ENCODE results near the gene PPARG. TPM values are rescaled to one million over a fixed set of nuclear protein-coding genes. Genes with fewer than 3 reads are reported as not detected.

PPARG gene
- total RNA-seq, 1 donor from 2014 or later, result 4.4 TPM

DNA sequence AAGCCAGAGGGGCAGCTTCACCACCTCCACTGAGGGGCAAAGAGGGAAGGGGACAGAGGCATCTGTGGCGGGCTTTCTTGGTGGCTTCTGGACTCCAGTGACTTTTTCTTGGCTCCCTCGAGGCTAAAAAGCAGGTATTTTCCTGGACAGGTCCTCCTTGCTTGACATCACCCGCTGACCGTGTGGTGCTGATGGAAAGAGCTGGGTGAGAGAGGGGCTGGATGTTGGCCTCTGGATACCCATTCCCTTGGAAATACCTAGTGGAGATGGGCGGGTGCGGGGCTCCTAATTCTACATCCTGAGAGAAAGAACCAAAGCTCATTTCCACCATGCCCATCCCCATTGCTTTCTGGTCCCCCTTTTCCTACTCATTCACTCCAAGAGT lies 148.3 kb downstream of the PPARG start:
- Mint-ChIP-seq H3K4me3 (ENCODE audit: unreplicated experiment) (no peak overlapping the region), H3K27me3 (ENCODE audit: unreplicated experiment) (peaks cover 17% of the 10 kb centered on the region), H3K36me3 (ENCODE audit: unreplicated experiment) (peaks cover 4% of the 10 kb centered on the region), H3K27ac (ENCODE audit: unreplicated experiment) (no peak overlapping the region), H3K9me3 (ENCODE audit: unreplicated experiment) (peaks cover 3% of the 10 kb centered on the region), H3K4me1 (ENCODE audit: unreplicated experiment) (peaks cover 46% of the 10 kb centered on the region)
- DNase-seq (ENCODE audit: extremely low spot score, unreplicated experiment), result no peak
- TF ChIP-seq, protein P1, sequence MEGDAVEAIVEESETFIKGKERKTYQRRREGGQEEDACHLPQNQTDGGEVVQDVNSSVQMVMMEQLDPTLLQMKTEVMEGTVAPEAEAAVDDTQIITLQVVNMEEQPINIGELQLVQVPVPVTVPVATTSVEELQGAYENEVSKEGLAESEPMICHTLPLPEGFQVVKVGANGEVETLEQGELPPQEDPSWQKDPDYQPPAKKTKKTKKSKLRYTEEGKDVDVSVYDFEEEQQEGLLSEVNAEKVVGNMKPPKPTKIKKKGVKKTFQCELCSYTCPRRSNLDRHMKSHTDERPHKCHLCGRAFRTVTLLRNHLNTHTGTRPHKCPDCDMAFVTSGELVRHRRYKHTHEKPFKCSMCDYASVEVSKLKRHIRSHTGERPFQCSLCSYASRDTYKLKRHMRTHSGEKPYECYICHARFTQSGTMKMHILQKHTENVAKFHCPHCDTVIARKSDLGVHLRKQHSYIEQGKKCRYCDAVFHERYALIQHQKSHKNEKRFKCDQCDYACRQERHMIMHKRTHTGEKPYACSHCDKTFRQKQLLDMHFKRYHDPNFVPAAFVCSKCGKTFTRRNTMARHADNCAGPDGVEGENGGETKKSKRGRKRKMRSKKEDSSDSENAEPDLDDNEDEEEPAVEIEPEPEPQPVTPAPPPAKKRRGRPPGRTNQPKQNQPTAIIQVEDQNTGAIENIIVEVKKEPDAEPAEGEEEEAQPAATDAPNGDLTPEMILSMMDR (IDR thresholded peaks at IDR 0.05), result no peak

GRCh38 chr3:12437861-12438260 lies 149.0 kb downstream of the PPARG start:
- H3K27me3 Mint-ChIP-seq (ENCODE audit: unreplicated experiment), result peaks cover 14% of the 10 kb centered on the region
- peaks cover 46% of the 10 kb centered on the region for H3K4me1 Mint-ChIP-seq (ENCODE audit: unreplicated experiment)

GRCh38 chr3:12438318-12438717 lies 149.4 kb downstream of the PPARG start:
- Mint-ChIP-seq H3K4me3 (ENCODE audit: unreplicated experiment) (no peak overlapping the region), H3K9me3 (ENCODE audit: unreplicated experiment) (no peaks in the 10 kb centered on the region), H3K4me1 (ENCODE audit: unreplicated experiment) (peaks cover 50% of the 10 kb centered on the region), H3K36me3 (ENCODE audit: unreplicated experiment) (no peaks in the 10 kb centered on the region), H3K27ac (ENCODE audit: unreplicated experiment) (no peak overlapping the region), H3K27me3 (ENCODE audit: unreplicated experiment) (peaks cover 11% of the 10 kb centered on the region)
- TF ChIP-seq, protein P1 (IDR thresholded peaks at IDR 0.05), result no peak
- DNase-seq (ENCODE audit: extremely low spot score, unreplicated experiment), result no peak

More at GRCh38 chr3:12437861-12438260, 149.0 kb downstream of the PPARG start:
- Mint-ChIP-seq H3K36me3 (ENCODE audit: unreplicated experiment) (peaks cover 2% of the 10 kb centered on the region), H3K27ac (ENCODE audit: unreplicated experiment) (no peak overlapping the region), H3K9me3 (ENCODE audit: unreplicated experiment) (peaks cover 2% of the 10 kb centered on the region), H3K4me3 (ENCODE audit: unreplicated experiment) (no peak overlapping the region)
- TF ChIP-seq, protein P1 (IDR thresholded peaks at IDR 0.05), result no peak
- no peak for DNase-seq (ENCODE audit: extremely low spot score, unreplicated experiment)

DNA sequence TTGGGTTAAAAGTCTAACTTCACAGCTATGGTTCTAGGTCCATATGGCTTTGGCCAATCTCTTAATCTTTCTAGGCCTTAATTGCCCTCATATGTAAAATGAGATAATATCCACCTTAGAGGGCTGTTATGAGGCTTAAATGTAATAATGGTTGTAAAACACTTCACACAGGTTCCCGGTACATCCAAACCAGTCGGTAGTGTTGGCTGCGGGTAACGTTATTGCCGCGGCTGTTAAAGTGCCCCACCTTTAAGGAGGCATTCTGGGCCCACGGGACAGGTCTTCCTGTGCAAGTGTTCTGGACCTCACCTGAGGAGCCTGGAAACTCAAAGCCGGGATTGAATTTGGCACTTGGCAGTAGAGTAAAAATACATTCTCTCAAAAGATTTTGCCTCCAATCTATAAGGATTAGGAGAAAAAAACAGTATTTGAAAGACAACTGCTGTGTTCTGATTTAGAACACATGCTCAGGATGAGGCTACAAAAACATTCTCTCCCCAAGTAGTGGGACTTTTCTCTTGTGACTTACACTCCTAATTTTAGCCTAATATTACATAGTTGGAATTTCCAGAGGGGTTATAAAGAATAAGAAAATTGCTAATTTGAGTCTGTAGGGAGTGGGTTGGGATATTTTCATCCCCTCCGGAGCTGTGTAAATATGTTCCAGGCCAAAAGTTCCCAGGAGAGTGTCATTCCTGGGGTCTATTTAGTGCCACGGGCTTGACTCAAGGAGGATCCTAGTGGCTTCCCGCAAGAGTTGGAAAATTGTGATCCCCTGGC lies 150.5 kb downstream of the PPARG start:
- Mint-ChIP-seq H3K27ac (ENCODE audit: unreplicated experiment) (peak overlapping the region; percentile 85), H3K36me3 (ENCODE audit: unreplicated experiment) (no peaks in the 10 kb centered on the region), H3K9me3 (ENCODE audit: unreplicated experiment) (no peaks in the 10 kb centered on the region), H3K4me3 (ENCODE audit: unreplicated experiment) (no peak overlapping the region), H3K27me3 (ENCODE audit: unreplicated experiment) (peaks cover 7% of the 10 kb centered on the region), H3K4me1 (ENCODE audit: unreplicated experiment) (peaks cover 57% of the 10 kb centered on the region)
- TF ChIP-seq, protein P1 (IDR thresholded peaks at IDR 0.05), result no peak
- DNase-seq (ENCODE audit: extremely low spot score, unreplicated experiment), result no peak

GRCh38 chr3:12440927-12441714 lies 152.3 kb downstream of the PPARG start:
- Mint-ChIP-seq H3K27me3 (ENCODE audit: unreplicated experiment) (peaks cover under 1% of the 10 kb centered on the region), H3K27ac (ENCODE audit: unreplicated experiment) (peak overlapping the region; percentile 50), H3K4me1 (ENCODE audit: unreplicated experiment) (peaks cover 64% of the 10 kb centered on the region), H3K9me3 (ENCODE audit: unreplicated experiment) (no peaks in the 10 kb centered on the region), H3K36me3 (ENCODE audit: unreplicated experiment) (no peaks in the 10 kb centered on the region), H3K4me3 (ENCODE audit: unreplicated experiment) (no peak overlapping the region)
- TF ChIP-seq, protein P1 (IDR thresholded peaks at IDR 0.05), result no peak
- DNase-seq (ENCODE audit: extremely low spot score, unreplicated experiment), result no peak

All from osteocyte (in vitro differentiated cells).